ENCODE measurements around the gene CBFB.

DNA sequence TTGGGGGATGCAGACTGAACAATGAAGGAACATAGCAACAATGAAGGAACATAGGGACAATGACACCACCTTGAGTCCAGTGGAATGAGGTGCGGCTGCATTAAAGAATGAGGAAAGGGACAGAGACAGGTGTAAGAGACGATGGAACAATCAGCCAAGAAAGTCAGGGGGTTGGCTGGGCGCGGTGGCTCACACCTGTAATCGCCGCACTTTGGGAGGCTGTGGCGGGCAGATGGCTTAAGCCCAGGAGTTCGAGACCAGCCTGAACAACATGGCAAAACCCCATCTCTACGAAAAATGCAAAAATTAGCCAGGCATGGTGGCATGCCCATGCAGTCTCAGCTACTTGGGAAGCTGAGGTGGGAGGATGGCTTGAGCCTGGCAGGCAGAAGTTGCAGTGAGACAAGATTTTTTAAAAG is 13.6 kb upstream of the CBFB start:
- TF ChIP-seq ZFP36 (IDR thresholded peaks at IDR 0.05; ENCODE audit: borderline replicate concordance, low read depth, low read length, partially characterized antibody) (no peak), BHLHE40 (IDR thresholded peaks at IDR 0.05; ENCODE audit: low read length) (no peak), CTCF (CRISPR knock-in tag; IDR thresholded peaks at IDR 0.05) (peak; percentile 70), FOXP1 (IDR thresholded peaks at IDR 0.05) (no peak), FOXP1 (CRISPR knock-in tag; IDR thresholded peaks at IDR 0.05) (no peak), TOE1 (CRISPR knock-in tag; IDR thresholded peaks at IDR 0.05) (no peak), ZMAT3 (CRISPR knock-in tag; conservative IDR thresholded peaks at IDR 0.05) (no peak)
- TF ChIP-seq, protein P1, sequence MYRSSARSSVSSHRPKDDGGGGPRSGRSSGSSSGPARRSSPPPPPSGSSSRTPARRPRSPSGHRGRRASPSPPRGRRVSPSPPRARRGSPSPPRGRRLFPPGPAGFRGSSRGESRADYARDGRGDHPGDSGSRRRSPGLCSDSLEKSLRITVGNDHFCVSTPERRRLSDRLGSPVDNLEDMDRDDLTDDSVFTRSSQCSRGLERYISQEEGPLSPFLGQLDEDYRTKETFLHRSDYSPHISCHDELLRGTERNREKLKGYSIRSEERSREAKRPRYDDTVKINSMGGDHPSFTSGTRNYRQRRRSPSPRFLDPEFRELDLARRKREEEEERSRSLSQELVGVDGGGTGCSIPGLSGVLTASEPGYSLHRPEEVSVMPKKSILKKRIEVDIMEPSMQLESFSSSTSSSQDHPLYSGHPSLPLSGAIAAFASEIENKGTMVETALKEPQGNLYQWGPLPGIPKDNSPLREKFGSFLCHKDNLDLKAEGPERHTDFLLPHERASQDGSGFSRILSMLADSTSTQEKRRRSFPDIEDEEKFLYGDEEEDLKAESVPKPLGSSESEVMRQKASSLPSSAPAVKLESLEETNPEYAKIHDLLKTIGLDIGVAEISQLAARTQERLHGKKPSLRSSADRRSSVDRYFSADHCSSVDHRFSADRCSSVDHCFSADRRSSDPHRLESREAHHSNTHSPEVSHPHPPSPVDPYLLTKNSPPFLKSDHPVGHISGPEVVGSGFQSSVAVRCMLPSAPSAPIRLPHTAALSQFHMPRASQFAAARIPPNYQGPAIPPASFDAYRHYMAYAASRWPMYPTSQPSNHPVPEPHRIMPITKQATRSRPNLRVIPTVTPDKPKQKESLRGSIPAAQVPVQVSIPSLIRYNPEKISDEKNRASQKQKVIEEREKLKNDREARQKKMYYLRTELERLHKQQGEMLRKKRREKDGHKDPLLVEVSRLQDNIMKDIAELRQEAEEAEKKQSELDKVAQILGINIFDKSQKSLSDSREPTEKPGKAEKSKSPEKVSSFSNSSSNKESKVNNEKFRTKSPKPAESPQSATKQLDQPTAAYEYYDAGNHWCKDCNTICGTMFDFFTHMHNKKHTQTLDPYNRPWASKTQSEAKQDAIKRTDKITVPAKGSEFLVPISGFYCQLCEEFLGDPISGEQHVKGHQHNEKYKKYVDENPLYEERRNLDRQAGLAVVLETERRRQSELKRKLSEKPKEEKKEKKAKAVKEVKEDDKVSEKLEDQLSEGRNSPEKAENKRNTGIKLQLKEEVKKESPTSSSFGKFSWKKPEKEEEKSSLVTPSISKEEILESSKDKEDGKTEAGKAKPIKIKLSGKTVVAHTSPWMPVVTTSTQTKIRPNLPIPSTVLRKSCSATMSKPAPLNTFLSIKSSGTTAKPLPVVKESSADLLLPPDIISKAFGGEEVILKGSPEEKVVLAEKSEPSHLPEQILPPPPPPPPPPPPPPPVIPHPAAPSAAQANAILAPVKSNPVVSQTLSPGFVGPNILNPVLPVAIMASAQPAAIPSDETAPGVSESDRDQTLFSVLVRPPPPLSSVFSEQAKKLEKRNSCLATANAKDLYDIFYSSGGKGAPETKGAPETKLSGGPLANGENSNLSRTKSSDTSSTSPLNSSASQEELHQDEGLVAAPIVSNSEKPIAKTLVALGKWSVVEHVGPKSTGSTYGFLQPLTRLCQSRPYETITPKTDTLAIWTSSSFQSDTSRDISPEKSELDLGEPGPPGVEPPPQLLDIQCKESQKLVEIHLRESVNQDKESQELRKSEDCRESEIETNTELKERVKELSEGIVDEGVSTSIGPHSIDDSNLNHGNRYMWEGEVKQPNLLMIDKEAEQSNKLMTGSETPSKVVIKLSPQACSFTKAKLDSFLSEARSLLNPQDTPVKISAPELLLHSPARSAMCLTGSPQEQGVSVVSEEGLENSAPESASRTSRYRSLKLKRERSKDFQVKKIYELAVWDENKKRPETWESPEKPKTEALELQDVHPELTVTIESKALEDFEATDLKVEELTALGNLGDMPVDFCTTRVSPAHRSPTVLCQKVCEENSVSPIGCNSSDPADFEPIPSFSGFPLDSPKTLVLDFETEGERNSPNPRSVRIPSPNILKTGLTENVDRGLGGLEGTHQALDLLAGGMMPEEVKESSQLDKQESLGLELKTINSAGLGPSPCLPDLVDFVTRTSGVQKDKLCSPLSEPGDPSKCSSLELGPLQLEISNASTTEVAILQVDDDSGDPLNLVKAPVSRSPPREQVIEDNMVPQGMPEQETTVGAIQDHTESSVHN (CRISPR knock-in tag; IDR thresholded peaks at IDR 0.05): no peak
- TF ChIP-seq, protein P2, sequence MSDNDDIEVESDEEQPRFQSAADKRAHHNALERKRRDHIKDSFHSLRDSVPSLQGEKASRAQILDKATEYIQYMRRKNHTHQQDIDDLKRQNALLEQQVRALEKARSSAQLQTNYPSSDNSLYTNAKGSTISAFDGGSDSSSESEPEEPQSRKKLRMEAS (IDR thresholded peaks at IDR 0.05): no peak
